Measurements from ENCODE around the gene RNF151. TPM values are rescaled to one million over a fixed set of nuclear protein-coding genes. Genes with fewer than 3 reads are reported as not detected.
A peak's percentile ranks its signal among the peaks of the same experiment; 100 is the strongest.

Gene RNF151
- total and polyA plus RNA-seq, 2 of the 13 experiments (the other 11 are each of a cell fraction or from before 2014, with no cell fraction given): not detected

GRCh38 chr16:1923299-1924034 lies 43.2 kb upstream of the RNF151 start (continued):
- TF ChIP-seq, protein P1, sequence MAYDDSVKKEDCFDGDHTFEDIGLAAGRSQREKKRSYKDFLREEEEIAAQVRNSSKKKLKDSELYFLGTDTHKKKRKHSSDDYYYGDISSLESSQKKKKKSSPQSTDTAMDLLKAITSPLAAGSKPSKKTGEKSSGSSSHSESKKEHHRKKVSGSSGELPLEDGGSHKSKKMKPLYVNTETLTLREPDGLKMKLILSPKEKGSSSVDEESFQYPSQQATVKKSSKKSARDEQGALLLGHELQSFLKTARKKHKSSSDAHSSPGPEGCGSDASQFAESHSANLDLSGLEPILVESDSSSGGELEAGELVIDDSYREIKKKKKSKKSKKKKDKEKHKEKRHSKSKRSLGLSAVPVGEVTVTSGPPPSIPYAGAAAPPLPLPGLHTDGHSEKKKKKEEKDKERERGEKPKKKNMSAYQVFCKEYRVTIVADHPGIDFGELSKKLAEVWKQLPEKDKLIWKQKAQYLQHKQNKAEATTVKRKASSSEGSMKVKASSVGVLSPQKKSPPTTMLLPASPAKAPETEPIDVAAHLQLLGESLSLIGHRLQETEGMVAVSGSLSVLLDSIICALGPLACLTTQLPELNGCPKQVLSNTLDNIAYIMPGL (CRISPR knock-in tag; IDR thresholded peaks at IDR 0.05; ENCODE audit: borderline replicate concordance in 1 of 2, low read depth in 1 of 2): 0 out of 4 replicates have a peak, but pooled peaks of 1 of the 2 experiments have one; percentile 18
- TF ChIP-seq ZNF768 (CRISPR knock-in tag; IDR thresholded peaks at IDR 0.05): peak; percentile 24; the same call in 1 of the 2 replicates
- TF ChIP-seq PHF5A (CRISPR knock-in tag; IDR thresholded peaks at IDR 0.05; ENCODE audit: low read depth, unreplicated experiment): no peak
- TF ChIP-seq RXRA (CRISPR knock-in tag; IDR thresholded peaks at IDR 0.05): 0 out of 2 replicates have a peak, but pooled peaks have one; percentile 16
- TF ChIP-seq ZEB1 (IDR thresholded peaks at IDR 0.05; ENCODE audit: insufficient replicate concordance, low read depth): no peak
- TF ChIP-seq, protein P2, sequence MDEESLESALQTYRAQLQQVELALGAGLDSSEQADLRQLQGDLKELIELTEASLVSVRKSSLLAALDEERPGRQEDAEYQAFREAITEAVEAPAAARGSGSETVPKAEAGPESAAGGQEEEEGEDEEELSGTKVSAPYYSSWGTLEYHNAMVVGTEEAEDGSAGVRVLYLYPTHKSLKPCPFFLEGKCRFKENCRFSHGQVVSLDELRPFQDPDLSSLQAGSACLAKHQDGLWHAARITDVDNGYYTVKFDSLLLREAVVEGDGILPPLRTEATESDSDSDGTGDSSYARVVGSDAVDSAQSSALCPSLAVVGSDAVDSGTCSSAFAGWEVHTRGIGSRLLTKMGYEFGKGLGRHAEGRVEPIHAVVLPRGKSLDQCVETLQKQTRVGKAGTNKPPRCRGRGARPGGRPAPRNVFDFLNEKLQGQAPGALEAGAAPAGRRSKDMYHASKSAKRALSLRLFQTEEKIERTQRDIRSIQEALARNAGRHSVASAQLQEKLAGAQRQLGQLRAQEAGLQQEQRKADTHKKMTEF (CRISPR knock-in tag; IDR thresholded peaks at IDR 0.05): 0 out of 2 replicates have a peak, but pooled peaks have one; percentile 30
- TF ChIP-seq ZBTB7B (CRISPR knock-in tag; IDR thresholded peaks at IDR 0.05): 0 out of 2 replicates have a peak, but pooled peaks have one; percentile 38

- intact Hi-C loops (cut with micrococcal nuclease; ENCODE audit: unreplicated experiment) (no loop called here), in situ Hi-C loops (cut with HindIII; ENCODE audit: extremely low pct_ligation_motif_present, low pct_unique_long_range_greater_than_20kb) (loop anchor here (5.0 kb wide), 1 partner anchor 62 kb away; no protein-coding TSS in a partner anchor)
- Histone ChIP-seq H3K27ac (ENCODE audit: extremely low read length, insufficient read depth, low read length) (no peak overlapping the region), H4K20me1 (ENCODE audit: insufficient read depth, low read length) (0 out of 2 replicates have a peak, but pooled peaks cover 2% of the 10 kb centered on the region), H3K9me3 (ENCODE audit: low read length) (no peaks in the 10 kb centered on the region), H3K36me3 (replicated peaks in 1 of 2; ENCODE audit: control insufficient read depth in 1 of 2, insufficient read depth in 2 of 2, low read length in 2 of 2) (no peaks in the 10 kb centered on the region), H3K4me1 (ENCODE audit: insufficient read depth, low read length) (peaks cover 55% of the 10 kb centered on the region), H3K4me3 (replicated peaks in 1 of 3; ENCODE audit: insufficient read depth in 1 of 3, low read depth in 2 of 3, low read length in 3 of 3) (peak overlapping the region in 1 of 3 experiments; percentile 38; a peak in 1 of 6 replicates), H3K4me2 (ENCODE audit: low read depth, low read length) (peak overlapping the region; percentile 66), H3K9ac (ENCODE audit: insufficient read depth, low read depth, low read length) (no peak overlapping the region), H2AFZ (ENCODE audit: low read length) (no peak overlapping the region), H3K27me3 (ENCODE audit: control insufficient read depth in 1 of 2, insufficient read depth in 2 of 2, low read length in 2 of 2) (peaks cover 16 to 47% of the 10 kb centered on the region in 2 experiments), H3K79me2 (ENCODE audit: insufficient read depth, low read length) (no peaks in the 10 kb centered on the region)
- FAIRE-seq (no peak), DNase-seq (ENCODE audit: low spot score) (no peak), ATAC-seq (no peak)
- TF ChIP-seq ISX (CRISPR knock-in tag; conservative IDR thresholded peaks at IDR 0.05) (no peak), ZNF460 (CRISPR knock-in tag; IDR thresholded peaks at IDR 0.05; ENCODE audit: borderline replicate concordance) (peak; percentile 84; the same call in 1 of the 2 replicates), RARA (CRISPR knock-in tag; IDR thresholded peaks at IDR 0.05) (0 out of 2 replicates have a peak, but pooled peaks have one; percentile 32), AGO2 (optimal IDR thresholded peaks at IDR 0.05; ENCODE audit: low read depth, low read length) (no peak), ZNF121 (CRISPR knock-in tag; IDR thresholded peaks at IDR 0.05) (peak; percentile 93), ZNF564 (CRISPR knock-in tag; IDR thresholded peaks at IDR 0.05) (no peak)
- TF ChIP-seq, protein P3, sequence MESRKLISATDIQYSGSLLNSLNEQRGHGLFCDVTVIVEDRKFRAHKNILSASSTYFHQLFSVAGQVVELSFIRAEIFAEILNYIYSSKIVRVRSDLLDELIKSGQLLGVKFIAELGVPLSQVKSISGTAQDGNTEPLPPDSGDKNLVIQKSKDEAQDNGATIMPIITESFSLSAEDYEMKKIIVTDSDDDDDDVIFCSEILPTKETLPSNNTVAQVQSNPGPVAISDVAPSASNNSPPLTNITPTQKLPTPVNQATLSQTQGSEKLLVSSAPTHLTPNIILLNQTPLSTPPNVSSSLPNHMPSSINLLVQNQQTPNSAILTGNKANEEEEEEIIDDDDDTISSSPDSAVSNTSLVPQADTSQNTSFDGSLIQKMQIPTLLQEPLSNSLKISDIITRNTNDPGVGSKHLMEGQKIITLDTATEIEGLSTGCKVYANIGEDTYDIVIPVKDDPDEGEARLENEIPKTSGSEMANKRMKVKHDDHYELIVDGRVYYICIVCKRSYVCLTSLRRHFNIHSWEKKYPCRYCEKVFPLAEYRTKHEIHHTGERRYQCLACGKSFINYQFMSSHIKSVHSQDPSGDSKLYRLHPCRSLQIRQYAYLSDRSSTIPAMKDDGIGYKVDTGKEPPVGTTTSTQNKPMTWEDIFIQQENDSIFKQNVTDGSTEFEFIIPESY (CRISPR knock-in tag; IDR thresholded peaks at IDR 0.05): peak; percentile 68; the same call in 1 of the 2 replicates
- CTCF ChIA-PET (ENCODE audit: low intra/inter-chr PET ratio, low total read pairs): interaction anchor here (1.3 kb wide), 1 partner anchor 61 kb away, joined by 4 read pairs; no protein-coding TSS in a partner anchor
- 8% methylated on average over 5 of the region's 5 CpGs for WGBS (ENCODE audit: low lambda C conversion rate)
- POLR2A ChIA-PET: interaction anchor here (1.0 to 1.4 kb wide), 3 partner anchors 17 to 231 kb away, joined by 3 to 8 read pairs (median 4); partner anchors contain the start of genes RPS2 and TRAF7
- no TSS peak for BruUV-seq (replicated peaks)
Measured at GRCh38 chr16:1924095-1924494, 42.6 kb upstream of the RNF151 start.

Measured in HepG2 (cell line).